HG03097 (cell line): ENCODE data around the gene FAM3A.

Experiments
- ATAC-seq: cut with Tn5 transposase; IDR thresholded peaks from one replicate; pipeline ENCODE4 v1.9.1; 2021; ENCODE audit not compliant: unreplicated experiment, low FRiP score

FAM3A gene

GRCh38 chrX:154464806-154465365 is 51.1 kb downstream of the FAM3A start:
- ATAC-seq, result no peak

- ATAC-seq, result no peak
These were observed 52.3 kb downstream of the FAM3A start for GRCh38 chrX:154463611-154464220.

- ATAC-seq, result no peak
These were observed 53.6 kb downstream of the FAM3A start for GRCh38 chrX:154462396-154462795.

GRCh38 chrX:154460326-154460725 is 55.7 kb downstream of the FAM3A start:
- no peak for ATAC-seq

GRCh38 chrX:154459832-154460231 is 56.2 kb downstream of the FAM3A start:
- no peak for ATAC-seq

DNA sequence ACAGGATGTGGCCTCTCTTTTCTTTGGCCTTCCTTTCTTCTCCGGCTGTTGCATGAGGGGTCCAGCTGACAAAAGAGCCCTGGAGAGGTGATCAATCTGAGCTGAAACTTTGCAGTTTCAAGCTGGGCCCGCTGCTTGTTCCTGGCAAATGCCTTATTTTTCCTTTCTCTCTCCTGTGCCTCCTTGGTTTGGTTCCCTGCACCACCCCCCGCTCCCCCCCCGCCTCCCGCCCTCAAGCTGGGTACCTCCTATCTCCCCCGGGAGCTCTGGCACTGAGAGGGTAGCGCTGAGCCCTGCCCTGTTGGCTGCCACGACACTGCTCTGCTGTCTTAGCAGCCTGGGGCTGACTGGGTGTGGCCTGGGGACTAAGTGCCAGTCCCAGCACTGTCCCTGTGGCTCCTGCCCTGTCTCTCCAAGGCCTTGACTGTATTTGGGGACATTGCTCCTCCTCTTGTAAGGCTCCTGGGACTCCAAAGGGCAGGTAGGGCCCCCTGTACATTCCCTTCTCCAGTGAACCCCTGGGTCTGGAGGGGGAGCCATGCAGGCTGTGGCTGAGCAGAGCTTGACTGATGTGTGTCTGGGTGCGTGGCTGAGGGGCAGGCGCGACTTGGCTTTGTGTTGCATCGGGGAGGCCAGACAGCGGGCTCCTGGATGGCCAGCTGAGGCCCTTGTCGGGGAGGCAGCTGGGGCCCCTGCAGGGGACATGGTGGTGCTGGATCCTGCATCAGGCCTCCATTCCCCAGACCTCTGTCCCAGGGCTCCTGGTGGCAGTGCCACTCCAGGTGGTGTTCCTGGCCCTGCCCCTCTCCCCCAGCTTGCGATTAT is 56.9 kb downstream of the FAM3A start:
- ATAC-seq, result no peak

GRCh38 chrX:154458116-154458953 is 57.7 kb downstream of the FAM3A start, which contains the start of gene PLXNA3:
PLXNA3 (plus strand) TSS chrX:154458281; CDS start chrX:154460184, 1,903 bp downstream.
- peak; percentile 48 for ATAC-seq

- peak; percentile 47 for ATAC-seq
These were observed 58.4 kb downstream of the FAM3A start for GRCh38 chrX:154457491-154458115.
